ENCODE results near the gene DOK5. TPM values are rescaled to one million over a fixed set of nuclear protein-coding genes. Genes with fewer than 3 reads are reported as not detected.
"Not testable (repeated sequence)": the region's sequence is repeated elsewhere in the genome, so short reads cannot be mapped to it uniquely, and the experiment has no call there.

Gene DOK5
- total and polyA plus RNA-seq, 2 donors = 0.76 to 1.0 TPM

DNA sequence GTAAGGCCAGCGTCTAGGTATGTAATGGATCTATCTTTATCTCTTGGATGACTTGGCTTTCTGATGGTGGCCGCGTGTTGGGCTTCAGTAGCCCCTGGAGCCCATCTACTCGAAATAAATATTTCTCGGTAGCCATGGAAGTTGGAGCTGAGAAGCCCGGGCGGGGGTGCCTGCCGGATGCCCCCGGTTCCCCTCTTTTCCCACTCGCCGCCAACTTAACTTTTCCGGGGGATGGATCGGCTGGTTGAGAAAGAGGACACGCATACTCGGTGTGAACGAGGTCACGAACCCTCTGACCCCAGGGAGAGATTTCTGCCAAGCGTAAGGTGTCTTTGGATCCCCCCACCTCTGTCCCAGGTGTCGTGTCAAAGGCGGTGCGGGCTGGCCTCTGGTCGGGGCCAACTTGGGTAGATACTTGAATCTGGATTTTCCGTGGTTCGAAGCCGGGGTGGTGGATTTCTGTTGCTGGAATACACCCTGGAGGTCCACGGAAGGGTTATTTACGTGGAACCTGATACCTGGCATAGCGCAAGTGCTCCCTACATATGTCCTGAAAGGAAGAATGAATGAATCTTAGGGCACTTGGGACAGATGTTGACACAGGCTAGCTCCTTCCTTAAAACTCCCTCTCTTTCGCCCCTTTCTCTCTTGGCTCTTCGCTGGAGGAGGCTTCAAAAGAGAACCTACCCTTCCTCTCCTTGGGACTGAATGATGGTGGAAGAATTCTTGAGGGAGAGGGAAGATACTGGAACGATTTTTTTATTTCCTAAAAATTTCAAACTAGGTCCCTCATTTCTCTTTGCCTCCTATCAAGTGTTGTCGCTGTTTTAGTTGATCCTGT lies 996 bp downstream of the DOK5 start:
- Histone ChIP-seq H3K4me1 (ENCODE audit: control insufficient read depth in 2 of 2, insufficient read depth in 2 of 2, low read length in 2 of 2) (no peaks in the 10 kb centered on the region), H3K9me3 (ENCODE audit: control insufficient read depth in 2 of 2, insufficient read depth in 1 of 2, low read length in 1 of 2) (no peaks in the 10 kb centered on the region), H3K36me3 (ENCODE audit: control insufficient read depth in 2 of 2, insufficient read depth in 2 of 2, low read length in 1 of 2) (no peaks in the 10 kb centered on the region), H3K27me3 (ENCODE audit: control insufficient read depth in 2 of 2, insufficient read depth in 1 of 2, low read length in 1 of 2) (peaks cover 30 to 31% of the 10 kb centered on the region in 2 donors), H3K4me3 (ENCODE audit: low read length in 2 of 2) (no peak overlapping the region), H3K27ac (ENCODE audit: low read depth in 1 of 2, low read length in 1 of 2) (no peak overlapping the region)
- DNase-seq (ENCODE audit: low read depth in 6 of 9, low spot score in 9 of 9) = no peak
- WGBS = 7% methylated on average over 32 of the region's 32 CpGs

- Histone ChIP-seq H3K9me3 (ENCODE audit: control insufficient read depth in 2 of 2, insufficient read depth in 1 of 2, low read length in 1 of 2) (no peaks in the 10 kb centered on the region), H3K27me3 (ENCODE audit: control insufficient read depth in 2 of 2, insufficient read depth in 1 of 2, low read length in 1 of 2) (peaks cover 30 to 31% of the 10 kb centered on the region in 2 donors), H3K36me3 (ENCODE audit: control insufficient read depth in 2 of 2, insufficient read depth in 2 of 2, low read length in 1 of 2) (no peaks in the 10 kb centered on the region), H3K4me3 (ENCODE audit: low read length in 2 of 2) (no peak overlapping the region), H3K4me1 (ENCODE audit: control insufficient read depth in 2 of 2, insufficient read depth in 2 of 2, low read length in 2 of 2) (no peaks in the 10 kb centered on the region), H3K27ac (ENCODE audit: low read depth in 1 of 2, low read length in 1 of 2) (no peak overlapping the region)
- WGBS = 23% methylated on average over 3 of the region's 3 CpGs
- no peak for DNase-seq (ENCODE audit: low read depth in 6 of 9, low spot score in 9 of 9)
These were observed 2.0 kb downstream of the DOK5 start for GRCh38 chr20:54477191-54477955.

- no peaks in the 10 kb centered on the region for H3K9me3 ChIP-seq (ENCODE audit: control insufficient read depth in 2 of 2, insufficient read depth in 1 of 2, low read length in 1 of 2)
- DNase-seq (ENCODE audit: low read depth in 6 of 9, low spot score in 9 of 9) = no peak
- H3K4me1 ChIP-seq (ENCODE audit: control insufficient read depth in 2 of 2, insufficient read depth in 2 of 2, low read length in 2 of 2) = no peaks in the 10 kb centered on the region
- H3K4me3 ChIP-seq (ENCODE audit: low read length in 2 of 2) = no peak overlapping the region
- no peak overlapping the region for H3K27ac ChIP-seq (ENCODE audit: low read depth in 1 of 2, low read length in 1 of 2)
- 37% methylated on average over 9 of the region's 9 CpGs for WGBS
- H3K36me3 ChIP-seq (ENCODE audit: control insufficient read depth in 2 of 2, insufficient read depth in 2 of 2, low read length in 1 of 2) = no peaks in the 10 kb centered on the region
- H3K27me3 ChIP-seq (ENCODE audit: control insufficient read depth in 2 of 2, insufficient read depth in 1 of 2, low read length in 1 of 2) = peaks cover 28 to 30% of the 10 kb centered on the region in 2 donors
These were observed 3.9 kb downstream of the DOK5 start for GRCh38 chr20:54479138-54479906.

DNA sequence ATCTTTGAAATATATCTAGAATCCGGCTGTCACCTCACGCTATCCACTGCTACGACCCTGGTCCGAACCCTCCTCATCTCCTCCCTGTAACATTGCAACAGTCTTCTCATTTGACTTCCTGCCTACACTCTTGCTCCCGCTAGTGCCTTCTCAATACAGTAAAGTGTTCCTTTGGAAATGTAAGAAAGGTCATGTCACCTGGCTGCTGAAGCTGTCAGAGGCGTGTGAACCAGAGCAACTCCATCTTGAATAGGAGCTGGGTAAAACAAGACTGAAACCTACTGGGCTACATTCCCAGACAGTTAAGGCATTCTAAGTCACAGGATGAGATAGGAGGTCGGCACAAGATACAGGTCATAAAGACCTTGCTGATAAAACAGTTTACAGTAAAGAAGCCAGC lies 4.5 kb downstream of the DOK5 start:
- H3K27me3 ChIP-seq (ENCODE audit: control insufficient read depth in 2 of 2, insufficient read depth in 1 of 2, low read length in 1 of 2) = peaks cover 22 to 24% of the 10 kb centered on the region in 2 donors
- not testable (repeated sequence) for H3K27ac ChIP-seq (ENCODE audit: low read depth in 1 of 2, low read length in 1 of 2); H3K36me3 ChIP-seq (ENCODE audit: control insufficient read depth in 2 of 2, insufficient read depth in 2 of 2, low read length in 1 of 2); DNase-seq (ENCODE audit: low read depth in 6 of 9, low spot score in 9 of 9); H3K4me3 ChIP-seq (ENCODE audit: low read length in 2 of 2); H3K4me1 ChIP-seq (ENCODE audit: control insufficient read depth in 2 of 2, insufficient read depth in 2 of 2, low read length in 2 of 2); H3K9me3 ChIP-seq (ENCODE audit: control insufficient read depth in 2 of 2, insufficient read depth in 1 of 2, low read length in 1 of 2)
- 77% methylated on average over 7 of the region's 7 CpGs for WGBS

GRCh38 chr20:54481442-54481841 lies 6.0 kb downstream of the DOK5 start:
- H3K4me3 ChIP-seq (ENCODE audit: low read length in 2 of 2) = no peak overlapping the region
- H3K27me3 ChIP-seq (ENCODE audit: control insufficient read depth in 2 of 2, insufficient read depth in 1 of 2, low read length in 1 of 2) = peaks cover 7 to 9% of the 10 kb centered on the region in 2 donors
- H3K27ac ChIP-seq (ENCODE audit: low read depth in 1 of 2, low read length in 1 of 2) = no peak overlapping the region
- 96% methylated on average over 4 of the region's 4 CpGs for WGBS
- no peak for DNase-seq (ENCODE audit: low read depth in 6 of 9, low spot score in 9 of 9)
- no peaks in the 10 kb centered on the region for H3K36me3 ChIP-seq (ENCODE audit: control insufficient read depth in 2 of 2, insufficient read depth in 2 of 2, low read length in 1 of 2)
- H3K4me1 ChIP-seq (ENCODE audit: control insufficient read depth in 2 of 2, insufficient read depth in 2 of 2, low read length in 2 of 2) = no peaks in the 10 kb centered on the region
- H3K9me3 ChIP-seq (ENCODE audit: control insufficient read depth in 2 of 2, insufficient read depth in 1 of 2, low read length in 1 of 2) = no peaks in the 10 kb centered on the region

DNA sequence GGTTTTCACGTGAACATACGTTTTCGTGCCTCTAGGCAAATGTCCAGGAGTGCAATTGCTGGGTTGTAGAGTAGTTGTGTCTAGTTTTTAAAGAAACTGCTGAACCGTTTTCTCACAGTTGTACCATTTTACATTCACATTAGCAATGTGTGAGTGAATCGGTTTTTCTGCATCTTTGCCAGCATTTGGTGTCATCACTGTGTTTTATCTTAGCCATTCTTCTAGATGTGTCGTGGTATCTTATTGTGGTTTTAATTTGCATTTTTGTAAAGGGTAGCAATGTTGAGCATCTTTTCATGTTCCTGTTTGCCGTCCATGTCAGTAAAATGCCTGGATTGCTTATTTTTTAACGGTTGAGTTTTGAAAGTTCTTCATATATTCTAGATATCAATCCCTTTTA lies 10.2 kb downstream of the DOK5 start:
- no peaks in the 10 kb centered on the region for H3K4me1 ChIP-seq (ENCODE audit: control insufficient read depth in 2 of 2, insufficient read depth in 2 of 2, low read length in 2 of 2)
- 93% methylated on average over 8 of the region's 8 CpGs for WGBS
- no peaks in the 10 kb centered on the region for H3K9me3 ChIP-seq (ENCODE audit: control insufficient read depth in 2 of 2, insufficient read depth in 1 of 2, low read length in 1 of 2)
- no peaks in the 10 kb centered on the region for H3K36me3 ChIP-seq (ENCODE audit: control insufficient read depth in 2 of 2, insufficient read depth in 2 of 2, low read length in 1 of 2)
- no peak overlapping the region for H3K27ac ChIP-seq (ENCODE audit: low read depth in 1 of 2, low read length in 1 of 2)
- DNase-seq (ENCODE audit: low read depth in 6 of 9, low spot score in 9 of 9) = no peak
- no peaks in the 10 kb centered on the region for H3K27me3 ChIP-seq (ENCODE audit: control insufficient read depth in 2 of 2, insufficient read depth in 1 of 2, low read length in 1 of 2)
- no peak overlapping the region for H3K4me3 ChIP-seq (ENCODE audit: low read length in 2 of 2)

GRCh38 chr20:54486585-54486984 lies 11.2 kb downstream of the DOK5 start:
- no peak for DNase-seq (ENCODE audit: low read depth in 6 of 9, low spot score in 9 of 9)
- Histone ChIP-seq H3K36me3 (ENCODE audit: control insufficient read depth in 2 of 2, insufficient read depth in 2 of 2, low read length in 1 of 2) (no peaks in the 10 kb centered on the region), H3K27me3 (ENCODE audit: control insufficient read depth in 2 of 2, insufficient read depth in 1 of 2, low read length in 1 of 2) (no peaks in the 10 kb centered on the region), H3K4me3 (ENCODE audit: low read length in 2 of 2) (no peak overlapping the region), H3K4me1 (ENCODE audit: control insufficient read depth in 2 of 2, insufficient read depth in 2 of 2, low read length in 2 of 2) (no peaks in the 10 kb centered on the region), H3K9me3 (ENCODE audit: control insufficient read depth in 2 of 2, insufficient read depth in 1 of 2, low read length in 1 of 2) (no peaks in the 10 kb centered on the region), H3K27ac (ENCODE audit: low read depth in 1 of 2, low read length in 1 of 2) (no peak overlapping the region)
- 89% methylated on average over 4 of the region's 4 CpGs for WGBS

DNA sequence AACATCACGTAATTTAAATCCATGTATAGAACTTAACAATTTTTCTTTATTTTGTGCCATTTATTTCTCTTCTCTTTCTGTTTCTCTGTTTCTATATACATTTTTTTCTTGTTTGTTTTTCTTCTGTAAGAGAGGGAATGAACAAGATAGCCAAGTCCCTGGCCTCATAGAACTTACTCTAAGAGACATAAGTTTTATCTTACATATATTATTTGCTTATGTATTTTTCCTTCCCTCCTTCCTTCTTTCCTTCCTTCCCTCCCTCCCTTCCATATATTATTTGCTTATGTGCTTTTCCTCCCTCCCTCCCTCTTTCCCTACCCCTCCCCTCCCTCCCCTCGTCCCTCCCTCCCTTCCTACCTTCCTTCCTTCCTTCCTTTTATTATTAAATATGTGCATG lies 13.0 kb downstream of the DOK5 start:
- Histone ChIP-seq H3K27ac (ENCODE audit: low read depth in 1 of 2, low read length in 1 of 2) (no peak overlapping the region), H3K9me3 (ENCODE audit: control insufficient read depth in 2 of 2, insufficient read depth in 1 of 2, low read length in 1 of 2) (no peaks in the 10 kb centered on the region), H3K4me1 (ENCODE audit: control insufficient read depth in 2 of 2, insufficient read depth in 2 of 2, low read length in 2 of 2) (no peaks in the 10 kb centered on the region), H3K4me3 (ENCODE audit: low read length in 2 of 2) (no peak overlapping the region), H3K36me3 (ENCODE audit: control insufficient read depth in 2 of 2, insufficient read depth in 2 of 2, low read length in 1 of 2) (no peaks in the 10 kb centered on the region), H3K27me3 (ENCODE audit: control insufficient read depth in 2 of 2, insufficient read depth in 1 of 2, low read length in 1 of 2) (no peaks in the 10 kb centered on the region)
- no peak for DNase-seq (ENCODE audit: low read depth in 6 of 9, low spot score in 9 of 9)
- WGBS = 71% methylated on average over 2 of the region's 2 CpGs

- Histone ChIP-seq H3K27me3 (ENCODE audit: control insufficient read depth in 2 of 2, insufficient read depth in 1 of 2, low read length in 1 of 2) (no peaks in the 10 kb centered on the region), H3K36me3 (ENCODE audit: control insufficient read depth in 2 of 2, insufficient read depth in 2 of 2, low read length in 1 of 2) (no peaks in the 10 kb centered on the region), H3K4me3 (ENCODE audit: low read length in 2 of 2) (no peak overlapping the region), H3K9me3 (ENCODE audit: control insufficient read depth in 2 of 2, insufficient read depth in 1 of 2, low read length in 1 of 2) (no peaks in the 10 kb centered on the region), H3K27ac (ENCODE audit: low read depth in 1 of 2, low read length in 1 of 2) (no peak overlapping the region), H3K4me1 (ENCODE audit: control insufficient read depth in 2 of 2, insufficient read depth in 2 of 2, low read length in 2 of 2) (no peaks in the 10 kb centered on the region)
- DNase-seq (ENCODE audit: low read depth in 6 of 9, low spot score in 9 of 9) = no peak
- 74% methylated on average over 7 of the region's 7 CpGs for WGBS
These were observed 16.1 kb downstream of the DOK5 start for GRCh38 chr20:54491506-54491905.
